HFFc6 (cell line): ENCODE results near the gene ASIC2. TPM values are rescaled to one million over a fixed set of nuclear protein-coding genes. Genes with fewer than 3 reads are reported as not detected.

Experiments
- DNase-seq: peaks from one replicate; pipeline ENCODE4 v3.0.0-alpha.2; 2018
- H3K27ac Mint-ChIP-seq: 2 replicates; pipeline ENCODE4 v1.8.0; 2020; ENCODE audit warnings: mild to moderate bottlenecking, mixed read lengths
- H3K27me3 Mint-ChIP-seq: 2 replicates; pipeline ENCODE4 v1.8.0; 2021; ENCODE audit warnings: mild to moderate bottlenecking, moderate library complexity, mixed read lengths; ENCODE audit not compliant: insufficient read depth
- H3K36me3 Mint-ChIP-seq: 2 replicates; pipeline ENCODE4 v1.8.0; 2021; ENCODE audit warnings: low read depth, mixed read lengths
- H3K4me1 Mint-ChIP-seq: 2 replicates; pipeline ENCODE4 v1.8.0; 2020; ENCODE audit warnings: low read depth, mixed read lengths
- H3K4me3 Mint-ChIP-seq: 2 replicates; pipeline ENCODE4 v1.8.0; 2020; ENCODE audit warnings: mild to moderate bottlenecking, moderate library complexity, mixed read lengths
- H3K9me3 Mint-ChIP-seq: 2 replicates; pipeline ENCODE4 v1.8.0; 2020; ENCODE audit warnings: mild to moderate bottlenecking, mixed read lengths
- total RNA-seq, 6 experiments: library from RNA; stranded (reverse); fragmentation: NEBNext Ultra II Directional; extraction: Animal tissue kit (Norgen Biotek cat#: 25700); gene quantifications; 2 replicates in 1 of 6; 3 replicates in 5 of 6; pipeline ENCODE4 v1.2.3, GENCODE V29; 2021
- TF ChIP-seq, protein P1 (sequence below): fragments of 200-600 bp; sonication (generic); IDR thresholded peaks from 2 replicates; pipeline ENCODE4 v1.5.0; 2021; ENCODE audit warnings: antibody characterized with exemption, mild to moderate bottlenecking

Gene ASIC2
- total RNA-seq, 6 experiments from 2014 or later: not detected

DNA sequence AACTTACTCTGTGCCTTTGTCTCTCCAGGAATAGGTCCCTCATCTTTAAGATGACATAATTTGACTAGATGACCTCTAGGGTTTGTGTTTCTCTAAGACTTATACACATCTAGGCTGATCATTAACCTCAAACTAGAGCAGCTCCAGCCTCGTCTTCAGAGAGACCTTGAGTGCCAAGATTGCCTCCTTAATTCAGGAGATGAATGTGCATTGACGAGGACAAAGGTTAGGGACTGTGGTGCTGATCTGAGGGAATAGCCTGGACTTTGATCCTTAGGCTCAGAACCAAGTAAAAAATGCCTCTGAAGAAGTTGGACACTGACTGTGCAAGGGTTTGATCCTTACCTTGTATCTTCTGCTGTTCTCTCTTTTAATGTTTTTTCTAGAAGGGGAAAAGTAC lies 17.2 kb upstream of the ASIC2 start:
- H3K4me1 Mint-ChIP-seq: no peaks in the 10 kb centered on the region
- DNase-seq: no peak
- TF ChIP-seq, protein P1, sequence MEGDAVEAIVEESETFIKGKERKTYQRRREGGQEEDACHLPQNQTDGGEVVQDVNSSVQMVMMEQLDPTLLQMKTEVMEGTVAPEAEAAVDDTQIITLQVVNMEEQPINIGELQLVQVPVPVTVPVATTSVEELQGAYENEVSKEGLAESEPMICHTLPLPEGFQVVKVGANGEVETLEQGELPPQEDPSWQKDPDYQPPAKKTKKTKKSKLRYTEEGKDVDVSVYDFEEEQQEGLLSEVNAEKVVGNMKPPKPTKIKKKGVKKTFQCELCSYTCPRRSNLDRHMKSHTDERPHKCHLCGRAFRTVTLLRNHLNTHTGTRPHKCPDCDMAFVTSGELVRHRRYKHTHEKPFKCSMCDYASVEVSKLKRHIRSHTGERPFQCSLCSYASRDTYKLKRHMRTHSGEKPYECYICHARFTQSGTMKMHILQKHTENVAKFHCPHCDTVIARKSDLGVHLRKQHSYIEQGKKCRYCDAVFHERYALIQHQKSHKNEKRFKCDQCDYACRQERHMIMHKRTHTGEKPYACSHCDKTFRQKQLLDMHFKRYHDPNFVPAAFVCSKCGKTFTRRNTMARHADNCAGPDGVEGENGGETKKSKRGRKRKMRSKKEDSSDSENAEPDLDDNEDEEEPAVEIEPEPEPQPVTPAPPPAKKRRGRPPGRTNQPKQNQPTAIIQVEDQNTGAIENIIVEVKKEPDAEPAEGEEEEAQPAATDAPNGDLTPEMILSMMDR: no peak
- H3K27ac Mint-ChIP-seq: no peak overlapping the region
- H3K36me3 Mint-ChIP-seq: no peaks in the 10 kb centered on the region
- H3K4me3 Mint-ChIP-seq: no peak overlapping the region
- H3K9me3 Mint-ChIP-seq: peaks cover 20% of the 10 kb centered on the region
- no peaks in the 10 kb centered on the region; the same call in 1 of the 2 replicates for H3K27me3 Mint-ChIP-seq

DNA sequence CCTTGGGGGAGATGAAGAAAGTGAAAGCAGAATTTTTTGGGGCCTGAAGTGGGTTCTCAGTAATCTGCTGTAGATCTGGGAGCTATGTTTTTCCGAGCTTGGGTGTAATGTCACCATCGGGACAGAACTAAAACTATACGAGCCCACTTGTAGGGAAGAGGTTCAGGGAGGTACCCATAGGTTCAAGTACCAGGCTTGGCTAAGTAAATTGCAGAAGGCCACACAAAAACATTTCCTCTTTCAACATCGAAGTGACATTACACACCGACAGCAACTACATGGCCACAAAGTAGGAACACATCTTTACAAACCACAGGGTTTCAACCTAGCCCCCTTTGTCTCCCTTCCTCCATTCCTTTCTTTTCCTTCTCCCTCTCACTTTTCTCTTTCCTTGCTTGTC lies 10.2 kb upstream of the ASIC2 start:
- DNase-seq: no peak
- Mint-ChIP-seq H3K36me3 (peaks cover 8% of the 10 kb centered on the region; the same call in 1 of the 2 replicates), H3K9me3 (peaks cover 18% of the 10 kb centered on the region), H3K27ac (no peak overlapping the region), H3K4me3 (no peak overlapping the region), H3K27me3 (no peaks in the 10 kb centered on the region; the same call in 1 of the 2 replicates), H3K4me1 (no peaks in the 10 kb centered on the region)
- TF ChIP-seq, protein P1: no peak

DNA sequence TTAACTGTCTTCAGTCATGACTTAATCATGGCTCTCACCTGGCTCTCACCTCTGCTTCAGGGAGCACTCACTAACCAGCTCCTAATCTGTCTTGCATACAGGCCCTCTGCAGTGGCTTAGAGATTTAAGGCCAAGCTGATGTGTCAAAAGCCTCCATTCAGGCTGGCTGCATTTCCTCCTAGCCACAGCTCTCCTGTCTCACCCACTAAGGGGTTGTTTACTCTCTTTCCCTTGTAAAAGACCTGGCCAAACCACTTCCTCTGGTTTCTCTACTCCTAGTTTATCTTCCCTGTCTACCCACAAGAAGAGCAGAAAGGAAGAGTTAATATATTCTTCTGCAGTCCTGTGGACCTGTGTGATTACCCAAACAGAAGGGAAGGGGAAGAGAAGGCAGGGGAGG lies 9.3 kb upstream of the ASIC2 start:
- H3K27ac Mint-ChIP-seq: no peak overlapping the region
- H3K9me3 Mint-ChIP-seq: peaks cover 18% of the 10 kb centered on the region
- no peaks in the 10 kb centered on the region for H3K4me1 Mint-ChIP-seq
- H3K4me3 Mint-ChIP-seq: no peak overlapping the region
- DNase-seq: no peak
- H3K36me3 Mint-ChIP-seq: peaks cover 8% of the 10 kb centered on the region; the same call in 1 of the 2 replicates
- H3K27me3 Mint-ChIP-seq: no peaks in the 10 kb centered on the region; the same call in 1 of the 2 replicates
- TF ChIP-seq, protein P1: no peak

DNA sequence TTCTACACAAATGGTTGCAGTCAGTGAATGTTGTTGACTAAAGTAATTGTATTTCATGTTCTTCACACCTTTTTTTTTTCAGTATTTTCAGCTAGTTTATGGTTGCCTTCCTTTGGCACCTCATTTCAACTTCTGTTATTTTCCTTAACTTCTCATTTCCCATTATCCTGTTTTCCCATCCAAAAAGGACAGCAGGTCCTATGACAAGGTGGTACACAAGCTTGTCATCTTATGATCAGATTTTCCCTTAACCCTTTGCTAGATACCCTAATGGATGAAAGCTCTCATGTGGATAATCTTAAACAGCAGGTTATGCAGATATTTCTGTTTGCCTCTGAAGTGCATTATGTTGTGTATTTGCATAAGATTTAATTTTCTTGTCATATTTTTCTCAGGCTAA lies 7.1 kb upstream of the ASIC2 start:
- Mint-ChIP-seq H3K27ac (no peak overlapping the region), H3K36me3 (peaks cover 8% of the 10 kb centered on the region; the same call in 1 of the 2 replicates), H3K9me3 (peaks cover 18% of the 10 kb centered on the region), H3K4me3 (no peak overlapping the region), H3K27me3 (no peaks in the 10 kb centered on the region; the same call in 1 of the 2 replicates), H3K4me1 (no peaks in the 10 kb centered on the region)
- TF ChIP-seq, protein P1: no peak
- DNase-seq: no peak

DNA sequence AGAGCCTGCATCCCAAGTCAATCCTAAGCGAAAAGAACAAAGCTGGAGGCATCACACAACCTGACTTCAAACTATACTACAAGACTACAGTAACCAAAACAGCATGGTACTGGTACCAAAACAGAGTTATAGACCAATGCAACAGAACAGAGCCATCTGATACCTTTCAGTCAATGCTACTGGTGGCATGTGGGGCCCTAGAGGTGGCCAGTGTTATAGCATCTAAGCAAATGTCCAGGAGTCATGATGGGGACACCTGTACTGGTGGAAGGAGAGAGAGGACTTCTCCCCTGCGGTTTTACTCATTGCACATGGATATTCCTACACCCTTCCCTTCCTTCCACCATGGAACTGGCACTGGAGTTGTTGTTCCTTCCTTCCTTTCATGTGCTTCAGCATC lies 6.0 kb upstream of the ASIC2 start:
- H3K4me1 Mint-ChIP-seq: no peaks in the 10 kb centered on the region
- no peak overlapping the region for H3K27ac Mint-ChIP-seq
- peaks cover 3% of the 10 kb centered on the region; the same call in 1 of the 2 replicates for H3K27me3 Mint-ChIP-seq
- TF ChIP-seq, protein P1: no peak
- no peak for DNase-seq
- peaks cover 22% of the 10 kb centered on the region for H3K9me3 Mint-ChIP-seq
- H3K36me3 Mint-ChIP-seq: peaks cover 8% of the 10 kb centered on the region; the same call in 1 of the 2 replicates
- H3K4me3 Mint-ChIP-seq: no peak overlapping the region

DNA sequence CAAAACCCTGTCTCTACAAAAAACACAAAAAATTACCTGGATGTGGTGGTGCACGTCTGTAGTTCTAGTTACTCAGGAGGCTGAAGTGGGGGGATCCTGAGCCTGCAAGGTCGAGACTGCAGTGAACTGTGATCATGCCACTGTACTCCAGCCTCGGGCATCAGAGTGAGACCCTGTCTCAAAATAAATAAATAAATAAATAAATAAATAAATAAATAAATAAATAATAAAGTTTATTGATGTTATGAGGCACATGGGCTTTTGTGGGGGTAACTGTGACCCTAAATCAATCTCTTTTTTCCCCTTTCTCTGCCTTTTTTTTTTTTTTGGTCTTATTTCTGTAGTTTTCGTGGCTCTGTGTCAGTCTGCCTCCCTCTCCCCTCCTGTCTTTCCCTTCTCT lies 4.5 kb upstream of the ASIC2 start:
- Mint-ChIP-seq H3K36me3 (peaks cover 8% of the 10 kb centered on the region; the same call in 1 of the 2 replicates), H3K4me3 (no peak overlapping the region), H3K27ac (no peak overlapping the region), H3K4me1 (no peaks in the 10 kb centered on the region), H3K9me3 (peaks cover 26% of the 10 kb centered on the region), H3K27me3 (peaks cover 10% of the 10 kb centered on the region; the same call in 1 of the 2 replicates)
- TF ChIP-seq, protein P1: no peak
- no peak for DNase-seq
